OCI-LY3 (cell line): ENCODE data around the gene SMAD4.

Experiments used
- CTCF ChIP-seq: fragments of 200-600, 300-600 bp; sonication (generic); IDR thresholded peaks from 2 replicates; pipeline ENCODE4 v1.5.1; 2014; ENCODE audit warnings: antibody characterized with exemption, low read length, low read depth
- EZH2phosphoT487 ChIP-seq: fragments of 200-600 bp; shearing (Covaris generic); IDR thresholded peaks from 2 replicates; pipeline ENCODE4 v1.6.1; 2018; ENCODE audit warnings: antibody characterized with exemption, mixed run types, low read depth

GRCh38 chr18:51110073-51110797 is 80.2 kb downstream of the SMAD4 start:
- peak; percentile 98 for TF ChIP-seq CTCF
- no peak for TF ChIP-seq EZH2phosphoT487
